K562 (cell line): Measurements from ENCODE around the gene HFE. TPM values are rescaled to one million over a fixed set of nuclear protein-coding genes. Genes with fewer than 3 reads are reported as not detected.

Experiments
- CAMTA2 ChIP-seq: fragments of 250-450 bp; sonication (Bioruptor Pico); conservative IDR thresholded peaks from 2 replicates; pipeline ENCODE4 v1.5.1; 2022
- CREBBP ChIP-seq: IDR thresholded peaks from one replicate; pipeline ENCODE4 v1.6.1; 2012; ENCODE audit warnings: low read depth, mild to moderate bottlenecking, control low read depth, inconsistent platforms, low read length
- HSF4 ChIP-seq: fragments of 250-450 bp; sonication (Bioruptor Pico); IDR thresholded peaks from 2 replicates; pipeline ENCODE4 v2.1.2; 2022; ENCODE audit warnings: mild to moderate bottlenecking, moderate library complexity, borderline replicate concordance
- MLX ChIP-seq, 2 experiments: fragments of 450-650 bp in 1 of 2; sonication (generic) in 1 of 2; formaldehyde crosslinking; conservative IDR thresholded peaks; 2 replicates each; pipeline versions ENCODE4 v1.4.0 to v1.8.1; 2020 to 2022; ENCODE audit warnings: mild to moderate bottlenecking in 1 of 2, missing genetic modification reagents in 1 of 2
- PHF21A ChIP-seq: fragments of 450-650 bp; IDR thresholded peaks from 2 replicates; pipeline ENCODE4 v1.6.1; 2017; ENCODE audit warnings: low read depth, borderline replicate concordance
- POLR2A ChIP-seq: fragments of 450-650 bp; conservative IDR thresholded peaks from 2 replicates; pipeline ENCODE4 v1.6.1; 2016
- POLR2G ChIP-seq: fragments of 200-400 bp; formaldehyde crosslinking; IDR thresholded peaks from 2 replicates; pipeline ENCODE4 v1.6.1; 2017; ENCODE audit warnings: low read depth, mild to moderate bottlenecking, antibody characterized with exemption, low read length, moderate library complexity
- SOX6 ChIP-seq: fragments of 450-650 bp; IDR thresholded peaks from 2 replicates; pipeline ENCODE4 v1.6.1; 2014; ENCODE audit warnings: mild to moderate bottlenecking
- SP2 ChIP-seq: IDR thresholded peaks from 2 replicates; pipeline ENCODE4 v1.6.1; 2011; ENCODE audit warnings: mild to moderate bottlenecking, low read depth, low read length, moderate library complexity; ENCODE audit not compliant: poor library complexity, severe bottlenecking; ENCODE audit errors: extremely low read depth
- ZNF41 ChIP-seq: fragments of 250-450 bp; sonication (Bioruptor Pico); conservative IDR thresholded peaks from 2 replicates; pipeline ENCODE4 v1.4.0; 2020; ENCODE audit warnings: mild to moderate bottlenecking
- ZNF609 ChIP-seq: sonication (generic); formaldehyde crosslinking; IDR thresholded peaks from 2 replicates; pipeline ENCODE4 v1.8.1; 2023; ENCODE audit warnings: missing genetic modification reagents, mild to moderate bottlenecking, borderline replicate concordance
- ZNF644 ChIP-seq: fragments of 200-800 bp; sonication (Bioruptor generic); IDR thresholded peaks from 2 replicates; pipeline ENCODE4 v1.6.1; 2016; ENCODE audit warnings: low read depth, missing genetic modification characterization, missing compliant biosample characterization
- polyA plus RNA-seq, 8 experiments: library from polyadenylated mRNA; depleted of rRNA in 4 of 8; stranded (reverse) in 5 of 8; unstranded in 3 of 8; fragments of >200 nt; fragmentation: Nextera tagmentation in 2 of 8; fragmentation: Illumina TruSeq in 1 of 8; extraction: Ambion mirVana in 2 of 8; extraction: Trizol in 1 of 8; gene quantifications; 2 replicates each; pipeline versions ENCODE4 v1.2.1 to v1.2.3, GENCODE V29; 2011 to 2014; ENCODE audit warnings: inconsistent platforms in 1 of 8, missing spikeins in 1 of 8
- total RNA-seq, 7 experiments: library from RNA; depleted of rRNA in 6 of 7; stranded (reverse); fragments of >200 nt in 6 of 7; fragmentation: Illumina TruSeq in 2 of 7; extraction: Trizol in 2 of 7; gene quantifications; 2 replicates each; pipeline versions ENCODE4 v1.2.1 to v1.2.3, GENCODE V29; 2011 to 2021; ENCODE audit warnings: low replicate concordance in 1 of 7
- TF ChIP-seq, protein P1 (sequence below), 2 experiments: fragments of 450-650 bp in 1 of 2; IDR thresholded peaks; 2 replicates each; pipeline ENCODE4 v1.6.1; 2011 to 2017; ENCODE audit warnings: low read depth in 2 of 2, antibody characterized with exemption in 1 of 2, borderline replicate concordance in 1 of 2, low read length in 1 of 2, mild to moderate bottlenecking in 1 of 2, mixed read lengths in 1 of 2; ENCODE audit not compliant: control insufficient read depth in 1 of 2
- TF ChIP-seq, protein P2 (sequence below): fragments of 450-650 bp; formaldehyde crosslinking; IDR thresholded peaks from 2 replicates; pipeline ENCODE4 v1.4.0; 2022; ENCODE audit warnings: mild to moderate bottlenecking, moderate library complexity

HFE gene
- total and polyA plus RNA-seq, 9 of the 15 experiments (the other 6 are each of a cell fraction or from before 2014, with no cell fraction given) = 0.14 to 1.2 (median 0.76) TPM

DNA sequence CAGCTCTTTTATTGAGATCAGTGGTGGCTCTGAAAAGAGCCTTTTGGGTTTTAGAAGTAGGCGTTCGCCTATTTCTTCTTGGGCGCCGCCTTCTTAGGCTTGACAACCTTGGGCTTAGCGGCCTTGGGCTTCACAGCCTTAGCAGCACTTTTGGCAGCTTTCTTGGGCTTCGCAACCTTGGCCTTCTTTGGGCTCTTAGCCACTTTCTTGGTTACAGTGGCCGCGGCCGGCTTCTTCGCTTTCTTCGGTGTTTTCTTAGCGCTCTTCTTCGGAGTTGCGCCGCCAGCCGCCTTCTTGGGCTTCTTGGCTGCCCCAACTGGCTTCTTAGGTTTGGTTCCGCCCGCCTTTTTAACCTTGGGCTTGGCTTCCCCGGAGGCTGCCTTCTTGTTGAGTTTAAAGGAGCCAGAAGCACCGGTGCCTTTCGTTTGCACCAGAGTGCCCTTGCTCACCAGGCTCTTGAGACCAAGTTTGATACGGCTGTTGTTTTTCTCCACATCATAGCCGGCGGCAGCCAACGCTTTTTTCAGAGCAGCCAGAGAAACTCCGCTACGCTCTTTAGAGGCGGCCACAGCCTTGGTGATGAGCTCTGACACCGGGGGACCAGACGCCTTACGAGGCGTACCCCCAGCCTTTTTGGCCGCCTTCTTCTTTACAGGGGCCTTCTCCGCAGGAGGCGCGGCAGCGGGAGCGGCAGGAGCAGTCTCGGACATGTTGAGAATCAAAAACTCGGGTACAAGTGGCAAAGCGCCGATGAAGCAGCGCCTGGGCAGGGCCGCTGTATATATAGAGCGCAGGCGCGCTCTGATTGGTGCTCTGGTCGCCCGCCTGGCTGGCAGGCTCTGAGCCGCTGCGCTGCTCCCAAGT is 31.3 kb upstream of the HFE start (continued):
- TF ChIP-seq POLR2A (peak; percentile 100), ZNF644 (tag) (peak; percentile 29; the same call in 1 of the 2 replicates), SOX6 (peak; percentile 67), CREBBP (no peak), SP2 (no peak), MLX (CRISPR knock-in tag; conservative IDR thresholded peaks at IDR 0.05) (peak in 1 of 2 experiments; percentile 92; a peak in 2 of 4 replicates), PHF21A (peak; percentile 40; the same call in 1 of the 2 replicates), ZNF41 (CRISPR knock-in tag) (0 out of 2 replicates have a peak, but pooled peaks have one; percentile 9), CAMTA2 (CRISPR knock-in tag) (peak; percentile 54; the same call in 1 of the 2 replicates), POLR2G (peak; percentile 98), HSF4 (CRISPR knock-in tag) (peak; percentile 30; the same call in 1 of the 2 replicates), ZNF609 (CRISPR knock-in tag) (peak; percentile 78; the same call in 1 of the 2 replicates)
- TF ChIP-seq, protein P1, sequence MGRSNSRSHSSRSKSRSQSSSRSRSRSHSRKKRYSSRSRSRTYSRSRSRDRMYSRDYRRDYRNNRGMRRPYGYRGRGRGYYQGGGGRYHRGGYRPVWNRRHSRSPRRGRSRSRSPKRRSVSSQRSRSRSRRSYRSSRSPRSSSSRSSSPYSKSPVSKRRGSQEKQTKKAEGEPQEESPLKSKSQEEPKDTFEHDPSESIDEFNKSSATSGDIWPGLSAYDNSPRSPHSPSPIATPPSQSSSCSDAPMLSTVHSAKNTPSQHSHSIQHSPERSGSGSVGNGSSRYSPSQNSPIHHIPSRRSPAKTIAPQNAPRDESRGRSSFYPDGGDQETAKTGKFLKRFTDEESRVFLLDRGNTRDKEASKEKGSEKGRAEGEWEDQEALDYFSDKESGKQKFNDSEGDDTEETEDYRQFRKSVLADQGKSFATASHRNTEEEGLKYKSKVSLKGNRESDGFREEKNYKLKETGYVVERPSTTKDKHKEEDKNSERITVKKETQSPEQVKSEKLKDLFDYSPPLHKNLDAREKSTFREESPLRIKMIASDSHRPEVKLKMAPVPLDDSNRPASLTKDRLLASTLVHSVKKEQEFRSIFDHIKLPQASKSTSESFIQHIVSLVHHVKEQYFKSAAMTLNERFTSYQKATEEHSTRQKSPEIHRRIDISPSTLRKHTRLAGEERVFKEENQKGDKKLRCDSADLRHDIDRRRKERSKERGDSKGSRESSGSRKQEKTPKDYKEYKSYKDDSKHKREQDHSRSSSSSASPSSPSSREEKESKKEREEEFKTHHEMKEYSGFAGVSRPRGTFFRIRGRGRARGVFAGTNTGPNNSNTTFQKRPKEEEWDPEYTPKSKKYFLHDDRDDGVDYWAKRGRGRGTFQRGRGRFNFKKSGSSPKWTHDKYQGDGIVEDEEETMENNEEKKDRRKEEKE (IDR thresholded peaks at IDR 0.05; ENCODE audit: borderline replicate concordance in 1 of 2, control insufficient read depth in 1 of 2, low read depth in 2 of 2, low read length in 1 of 2) = peak; percentile 87 to 98
- TF ChIP-seq, protein P2, sequence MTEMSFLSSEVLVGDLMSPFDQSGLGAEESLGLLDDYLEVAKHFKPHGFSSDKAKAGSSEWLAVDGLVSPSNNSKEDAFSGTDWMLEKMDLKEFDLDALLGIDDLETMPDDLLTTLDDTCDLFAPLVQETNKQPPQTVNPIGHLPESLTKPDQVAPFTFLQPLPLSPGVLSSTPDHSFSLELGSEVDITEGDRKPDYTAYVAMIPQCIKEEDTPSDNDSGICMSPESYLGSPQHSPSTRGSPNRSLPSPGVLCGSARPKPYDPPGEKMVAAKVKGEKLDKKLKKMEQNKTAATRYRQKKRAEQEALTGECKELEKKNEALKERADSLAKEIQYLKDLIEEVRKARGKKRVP (CRISPR knock-in tag) = 0 out of 2 replicates have a peak, but pooled peaks have one; percentile 54
